LHCN-M2 (cell line): ENCODE measurements around the gene MDFI. TPM values are rescaled to one million over a fixed set of nuclear protein-coding genes. Genes with fewer than 3 reads are reported as not detected.

ENCODE experiments used
- DNase-seq: peaks from one replicate; pipeline ENCODE4 v3.0.0-alpha.2; 2012; ENCODE audit warnings: low read depth
- total RNA-seq: library from RNA; depleted of rRNA; stranded (reverse); fragments of >200 nt; gene quantifications from 2 replicates; pipeline ENCODE4 v1.2.3, GENCODE V29; 2014

Gene MDFI
- total RNA-seq, 1 experiment from 2014 or later = 0.23 TPM

DNA sequence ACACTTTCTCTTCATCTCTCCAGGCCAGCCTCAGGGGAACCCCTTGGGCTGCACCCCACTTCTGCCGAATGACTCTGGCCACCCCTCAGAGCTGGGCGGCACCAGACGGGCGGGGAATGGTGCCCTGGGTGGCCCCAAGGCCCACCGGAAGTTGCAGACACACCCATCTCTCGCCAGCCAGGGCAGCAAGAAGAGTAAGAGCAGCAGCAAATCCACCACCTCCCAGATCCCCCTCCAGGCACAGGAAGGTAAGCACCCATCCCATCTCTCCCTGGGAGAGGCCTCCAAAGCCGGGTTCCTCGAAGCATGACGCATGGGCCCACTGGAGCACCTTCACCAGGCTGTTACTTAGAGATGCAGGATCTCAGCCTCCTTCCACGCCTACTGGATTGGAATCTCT lies 11.3 kb downstream of the MDFI start:
- no peak for DNase-seq

DNA sequence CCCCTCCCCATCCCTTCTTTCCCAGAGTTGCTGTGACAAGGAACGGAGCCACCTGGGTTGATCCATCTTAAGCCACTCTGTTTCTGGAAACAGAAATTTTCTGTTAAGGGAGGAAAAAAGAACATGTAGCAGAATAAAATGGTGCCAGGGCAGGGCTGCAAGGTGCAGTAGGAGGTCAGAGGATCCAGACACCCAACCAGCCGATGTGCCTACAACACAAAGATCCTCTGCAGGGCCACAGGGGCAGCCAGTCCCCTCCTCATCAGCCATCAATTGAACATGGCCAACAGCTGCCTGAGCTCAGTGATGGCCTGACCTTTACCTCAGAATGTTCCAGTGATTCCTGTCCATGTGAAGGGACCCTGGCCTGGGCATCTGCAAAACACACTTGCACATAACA lies 11.9 kb downstream of the MDFI start:
- no peak for DNase-seq

DNA sequence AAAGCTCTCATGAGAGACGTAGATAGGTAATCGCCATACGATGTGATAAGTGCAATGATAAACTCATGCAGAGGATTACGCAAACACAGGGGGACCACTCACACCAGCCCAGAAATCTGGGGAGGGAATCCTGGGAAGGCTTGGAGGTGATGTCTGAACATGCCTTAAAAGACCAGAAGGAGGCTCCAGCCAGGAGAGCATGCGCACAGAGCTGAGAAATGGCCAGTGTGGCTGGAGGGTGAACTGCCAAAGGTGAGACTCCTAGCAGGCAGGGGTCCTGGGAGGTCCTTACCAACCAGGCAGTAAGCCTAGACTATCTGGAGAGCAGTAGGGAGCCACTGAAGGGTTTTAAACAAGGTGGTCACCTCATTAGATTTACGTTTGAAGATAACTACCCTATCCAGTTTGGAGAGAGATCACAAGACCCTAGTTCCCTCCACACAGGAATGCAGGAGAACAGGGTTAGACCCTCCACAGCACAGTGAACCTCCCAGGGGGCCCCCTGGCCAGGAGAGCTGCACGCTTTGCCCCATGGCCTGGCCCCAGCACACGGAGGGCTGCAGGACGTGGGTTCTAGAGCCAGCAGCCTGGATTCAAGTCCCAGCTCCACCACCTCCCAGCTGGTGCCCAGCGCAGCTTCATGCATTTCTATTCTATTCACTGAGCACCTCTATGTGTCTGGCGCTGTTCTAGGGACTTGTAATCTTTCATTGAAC lies 13.1 kb downstream of the MDFI start:
- no peak for DNase-seq

DNA sequence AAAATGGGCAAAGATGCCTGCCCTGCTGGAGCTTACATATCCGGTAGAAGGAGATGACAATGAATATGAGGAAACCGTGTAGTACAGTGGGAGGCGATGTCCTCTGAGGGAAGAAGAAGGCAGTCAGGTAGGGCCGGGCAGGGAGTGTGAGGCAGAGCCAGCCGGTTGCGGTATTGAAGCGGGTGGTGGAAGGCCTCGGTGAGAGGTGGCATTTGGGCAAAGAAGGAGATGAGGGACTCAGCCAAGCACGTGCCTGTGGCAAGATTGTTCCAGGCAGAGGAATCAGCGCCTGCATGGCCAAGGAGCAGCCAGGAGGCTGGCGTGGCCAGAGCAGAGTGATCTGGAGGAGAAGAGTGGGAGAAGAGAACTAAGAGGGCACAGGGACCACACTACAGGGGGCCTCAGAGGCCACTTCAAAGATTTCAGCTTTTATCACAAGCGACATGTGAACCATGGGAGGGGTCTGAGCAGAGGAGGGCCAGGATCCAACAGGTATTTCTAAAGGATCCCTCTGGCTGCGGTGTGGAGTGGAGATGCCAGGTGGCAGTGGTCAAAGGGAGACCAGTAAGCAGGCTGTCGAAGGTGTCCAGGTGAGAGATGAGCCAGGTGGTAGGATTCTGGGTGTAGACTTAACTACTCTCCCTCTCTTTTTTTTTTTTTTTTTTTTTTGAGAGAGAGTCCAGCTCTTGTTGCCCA lies 13.8 kb downstream of the MDFI start:
- DNase-seq = no peak

DNA sequence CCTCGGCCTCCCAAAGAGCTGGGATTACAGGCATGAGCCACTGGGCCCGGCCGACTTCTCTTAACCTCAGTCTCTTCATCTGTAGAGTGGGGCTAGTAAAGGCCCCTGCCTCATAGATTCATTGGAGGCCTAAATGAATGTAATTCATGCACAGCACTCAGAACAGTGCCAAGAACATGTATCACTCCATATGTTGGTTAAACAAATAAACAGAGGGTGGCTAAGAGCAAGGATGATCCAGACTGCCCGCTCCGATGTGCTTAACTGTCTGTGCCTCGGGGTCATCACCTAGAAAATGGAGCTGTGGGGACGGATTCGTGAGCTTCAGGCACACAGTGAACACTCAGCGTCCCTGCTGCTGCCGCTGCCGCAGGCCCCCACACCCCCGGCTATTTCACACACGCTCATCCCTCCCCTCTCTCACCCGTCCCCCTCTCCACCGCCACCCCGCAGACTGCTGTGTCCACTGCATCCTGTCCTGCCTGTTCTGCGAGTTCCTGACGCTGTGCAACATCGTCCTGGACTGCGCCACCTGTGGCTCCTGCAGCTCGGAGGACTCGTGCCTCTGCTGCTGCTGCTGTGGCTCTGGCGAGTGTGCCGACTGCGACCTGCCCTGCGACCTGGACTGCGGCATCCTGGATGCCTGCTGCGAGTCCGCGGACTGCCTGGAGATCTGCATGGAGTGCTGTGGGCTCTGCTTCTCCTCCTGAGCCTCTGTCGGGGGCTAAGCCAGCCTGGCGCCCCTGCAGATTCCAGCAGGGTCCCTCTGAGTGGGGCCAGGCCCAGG lies 14.8 kb downstream of the MDFI start:
- no peak for DNase-seq

DNA sequence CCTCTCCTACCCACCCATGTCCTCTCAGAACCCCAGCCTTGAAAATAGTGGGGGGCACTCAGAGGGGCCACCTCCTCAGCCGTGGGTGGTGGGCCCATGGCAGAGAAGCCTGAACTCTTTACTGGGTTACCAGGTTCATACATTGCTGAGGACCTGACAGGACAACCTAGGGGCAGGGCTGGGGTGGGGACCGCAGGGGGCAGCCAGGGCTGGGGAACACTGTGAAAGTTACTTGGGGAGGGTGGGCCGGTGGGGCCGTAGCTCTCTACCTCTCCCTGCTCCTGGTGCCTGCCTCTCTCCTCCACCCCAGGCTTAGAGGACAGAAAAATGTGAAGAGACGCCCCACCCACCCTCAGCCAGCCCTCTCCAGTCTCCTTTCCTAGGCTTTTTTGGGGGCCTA lies 15.4 kb downstream of the MDFI start:
- no peak for DNase-seq

DNA sequence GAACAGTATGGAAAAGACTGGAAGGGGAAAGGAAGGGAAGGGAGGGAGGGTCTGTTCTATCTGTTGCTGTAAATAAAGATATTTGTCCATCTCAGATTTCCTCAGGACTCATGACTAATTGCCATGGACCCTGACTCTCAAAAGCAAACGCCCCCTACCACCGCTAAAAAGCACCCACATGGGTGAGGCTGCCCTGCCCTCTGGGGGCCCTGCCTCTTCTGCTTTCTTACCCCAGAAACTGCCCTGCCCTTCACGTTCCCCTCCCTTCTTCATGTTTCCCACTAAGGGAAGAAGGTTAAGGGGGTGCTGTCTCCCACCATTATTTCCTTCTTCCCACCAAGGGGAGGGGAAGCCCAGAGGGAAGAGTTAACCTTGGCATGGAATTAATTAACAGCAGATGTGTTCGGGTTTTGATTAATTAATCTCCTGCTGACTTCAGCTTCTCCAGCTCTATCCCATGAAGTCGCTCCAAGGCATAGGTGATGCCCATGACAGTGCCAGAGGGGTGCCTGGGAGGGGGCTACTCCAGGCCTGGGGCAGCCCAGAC lies 16.0 kb downstream of the MDFI start:
- no peak for DNase-seq

DNA sequence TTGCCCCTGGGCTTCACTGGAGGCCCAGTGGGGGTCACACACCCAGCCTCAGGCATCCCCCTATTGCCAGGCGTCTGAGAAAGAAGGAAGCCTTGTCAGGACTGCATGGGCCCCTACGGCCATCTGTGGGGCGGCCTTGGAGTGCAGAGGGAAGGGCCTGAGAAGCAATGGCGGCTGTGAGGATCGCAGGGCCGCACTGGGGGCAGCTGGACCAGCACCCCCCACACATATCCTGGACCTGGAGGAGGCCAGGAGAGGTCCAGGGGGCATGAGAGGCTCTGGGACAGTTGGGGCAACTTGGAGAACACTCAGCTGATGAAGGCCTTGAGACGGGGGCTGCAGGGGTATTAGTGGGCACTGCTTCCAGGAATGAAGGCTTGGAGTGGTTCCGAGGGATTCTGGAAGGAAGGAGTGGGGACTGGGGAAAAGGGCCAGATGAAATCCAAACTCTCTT lies 16.5 kb downstream of the MDFI start:
- DNase-seq = no peak

DNA sequence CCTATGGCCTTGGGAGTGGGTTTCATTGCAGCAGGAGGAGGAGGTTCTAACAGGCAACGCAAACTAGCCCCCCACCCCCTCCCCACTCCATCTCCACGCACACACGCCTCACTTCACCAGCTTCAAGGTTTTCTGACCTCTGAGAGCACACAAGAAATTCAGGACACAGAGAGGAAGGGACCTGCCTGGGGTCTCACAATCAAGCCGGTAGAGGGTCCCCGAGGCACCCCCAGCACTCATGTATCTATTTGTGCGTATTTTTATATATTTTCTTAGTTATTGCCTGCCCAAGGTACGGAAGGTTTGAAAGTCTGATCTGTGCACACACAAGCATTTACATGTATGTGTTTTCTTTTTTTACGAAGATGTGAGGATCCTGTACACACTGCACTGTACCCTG lies 16.9 kb downstream of the MDFI start:
- no peak for DNase-seq

DNA sequence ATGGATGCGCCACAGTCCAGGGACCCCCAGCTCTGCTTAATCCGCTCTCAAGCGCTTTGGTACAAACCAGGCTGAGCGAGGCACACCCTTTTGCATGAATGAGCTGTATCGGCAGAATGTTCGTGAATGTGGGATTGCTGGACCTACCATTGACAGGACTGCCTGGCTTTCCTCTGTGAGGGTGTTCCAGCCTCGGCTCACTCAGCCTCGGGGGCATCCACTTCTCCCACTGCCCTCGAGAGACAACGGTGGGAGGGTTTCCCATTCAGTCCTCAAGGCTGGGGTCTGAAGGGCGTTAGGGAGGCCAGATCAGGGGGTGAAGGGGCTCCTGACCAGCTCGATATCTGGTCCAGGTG lies 17.4 kb downstream of the MDFI start:
- no peak for DNase-seq

DNA sequence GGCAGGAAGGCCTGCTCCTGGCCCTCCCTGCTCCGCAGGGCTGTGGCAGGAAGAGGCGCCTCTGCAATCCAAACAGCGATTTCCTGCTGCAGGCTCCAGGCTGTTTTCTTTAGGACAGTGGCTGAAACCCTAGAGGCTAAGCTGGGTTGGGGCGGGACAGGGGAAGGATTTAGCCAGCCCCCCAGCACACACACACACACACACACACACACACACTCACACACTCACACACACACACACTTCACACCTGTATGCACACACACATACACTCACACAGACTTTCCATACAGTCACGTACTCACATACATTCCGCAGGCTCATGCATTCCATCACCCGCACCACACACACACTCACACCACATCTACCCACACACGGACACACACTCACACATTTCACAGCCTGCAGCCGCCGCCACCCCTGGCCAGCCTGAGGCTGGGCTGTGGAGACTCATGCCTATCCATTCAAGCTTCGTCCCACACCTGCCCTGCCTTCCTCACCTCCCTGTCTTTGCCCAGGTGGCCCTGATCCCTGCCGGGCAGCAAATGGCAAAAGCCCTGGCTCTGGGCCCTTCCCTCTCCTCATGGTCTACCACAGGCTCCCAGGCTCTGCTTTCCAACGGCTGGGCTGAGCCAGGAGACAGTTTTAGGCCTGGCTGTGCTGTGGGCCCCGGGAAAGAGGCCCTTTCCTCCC lies 17.9 kb downstream of the MDFI start:
- DNase-seq = no peak

DNA sequence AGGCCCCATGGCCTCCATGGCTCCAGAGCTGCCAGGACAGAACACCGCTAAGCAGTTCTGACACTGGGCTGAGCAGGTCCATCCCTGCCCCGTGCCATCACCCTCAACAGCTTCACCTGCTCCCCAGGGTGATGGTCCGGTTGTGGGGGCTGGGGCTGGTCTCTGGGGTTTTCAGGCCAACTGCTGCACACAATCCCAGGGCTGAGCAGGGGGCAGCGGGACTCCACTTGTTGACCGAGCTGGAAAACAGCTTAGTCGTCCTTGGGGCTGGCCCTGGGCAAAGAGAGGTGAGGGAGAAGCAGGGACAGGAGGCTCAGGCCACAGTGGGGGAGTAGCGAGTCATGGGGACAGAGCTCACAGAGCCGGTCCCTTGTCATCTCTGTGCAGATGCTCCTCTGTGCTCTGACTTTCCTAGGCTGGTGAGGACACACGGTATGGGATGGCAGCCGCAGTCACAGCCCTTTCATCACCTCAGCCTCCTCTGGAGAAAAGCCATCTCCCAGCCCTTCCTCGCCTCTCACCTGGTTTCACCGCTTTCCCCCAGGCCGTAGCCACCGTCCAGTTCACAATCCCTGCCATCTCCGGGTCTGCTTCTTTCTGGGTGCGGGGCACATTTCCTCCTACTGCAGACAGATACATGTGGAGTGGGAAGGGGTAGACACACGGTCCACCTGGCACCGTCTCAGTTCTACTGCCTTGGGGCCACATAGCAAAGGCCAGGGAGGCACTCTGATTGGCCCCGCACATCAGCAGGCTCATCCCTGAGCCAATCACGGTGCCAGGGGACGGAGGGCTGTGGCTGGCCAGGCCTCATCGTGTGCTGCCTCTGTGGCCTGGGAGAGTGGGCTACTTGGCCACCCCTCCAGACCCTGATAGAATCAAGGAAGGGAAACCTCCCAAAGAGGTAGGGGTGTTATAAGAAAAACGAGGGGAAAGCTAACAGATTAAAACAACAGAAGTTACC lies 19.1 kb downstream of the MDFI start:
- DNase-seq = no peak

DNA sequence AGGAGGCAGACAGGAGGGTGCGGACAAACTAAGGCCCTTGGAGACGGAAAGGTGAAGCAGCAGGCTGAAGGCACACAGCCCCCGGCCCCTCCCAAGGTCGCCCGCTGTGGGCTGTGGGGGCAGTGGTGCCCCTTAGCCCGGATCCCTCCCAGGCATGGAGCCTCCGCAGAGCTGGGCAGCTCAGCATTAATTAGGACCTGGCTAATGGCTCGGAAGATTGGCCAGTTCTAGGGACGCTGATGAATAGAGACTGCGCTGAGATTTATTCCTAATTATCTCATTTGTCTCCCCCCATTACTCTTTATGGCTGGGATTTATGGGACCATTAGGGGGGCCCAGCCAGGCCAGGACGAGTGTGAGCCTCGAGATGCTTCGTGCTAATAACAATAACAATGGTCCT lies 20.4 kb downstream of the MDFI start:
- no peak for DNase-seq

DNA sequence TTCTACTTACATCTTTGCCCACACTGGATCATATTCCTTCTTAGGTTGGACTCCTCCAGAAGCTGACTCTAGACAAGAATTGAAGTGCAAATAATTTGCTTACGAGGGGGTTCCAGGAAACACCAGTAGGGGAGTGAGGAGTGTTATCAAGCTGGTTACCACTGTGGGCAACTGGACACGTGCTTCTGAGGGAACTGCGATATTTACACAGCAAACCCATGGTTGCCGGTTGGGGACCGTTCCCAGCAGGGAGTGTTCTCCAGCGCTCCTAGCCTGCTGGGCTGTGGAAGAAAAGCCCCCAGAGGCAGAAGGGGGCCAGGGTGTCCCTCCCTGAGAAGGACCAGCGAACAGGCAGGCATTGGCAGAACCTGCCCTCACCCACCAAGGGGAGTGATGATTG lies 21.7 kb downstream of the MDFI start:
- DNase-seq = no peak

DNA sequence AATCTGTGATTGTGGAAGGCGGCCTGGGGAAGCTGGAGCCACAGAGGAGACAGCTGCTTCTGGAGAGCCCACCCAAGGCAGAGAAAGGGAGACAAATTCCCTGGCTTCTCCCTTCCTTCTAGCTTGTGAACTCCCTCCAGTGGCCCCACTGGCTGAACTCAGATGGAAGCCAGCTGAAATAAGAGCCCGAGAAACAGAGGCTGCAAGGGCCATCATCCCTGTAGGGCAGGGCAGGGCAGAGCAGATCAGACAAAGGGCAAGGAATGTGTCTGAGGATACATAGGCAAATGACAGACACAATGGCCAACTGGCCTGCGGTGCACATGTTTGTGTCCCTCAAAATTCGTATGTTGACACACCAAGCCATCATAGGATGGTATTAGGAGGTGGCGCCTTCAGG lies 25.3 kb downstream of the MDFI start:
- no peak for DNase-seq

DNA sequence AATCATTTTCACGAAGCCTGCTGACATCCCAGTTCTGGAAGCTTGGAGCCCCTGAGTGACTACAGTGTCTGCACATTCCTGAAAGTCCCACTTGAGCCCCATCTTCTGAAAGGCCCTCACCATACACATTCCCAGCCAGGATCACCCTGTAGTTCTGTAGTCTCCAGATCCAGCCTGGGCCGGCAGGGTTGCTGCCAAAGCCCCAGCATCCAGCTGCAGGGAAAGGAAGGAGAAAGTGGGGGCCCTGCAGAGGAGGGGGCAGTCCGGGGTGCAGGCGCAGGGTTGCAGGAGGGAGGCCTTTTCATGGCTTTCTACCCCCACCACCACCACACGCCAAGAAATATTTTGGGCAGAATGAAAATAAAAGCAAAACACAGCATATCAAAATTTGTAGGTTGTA lies 26.0 kb downstream of the MDFI start:
- no peak for DNase-seq

DNA sequence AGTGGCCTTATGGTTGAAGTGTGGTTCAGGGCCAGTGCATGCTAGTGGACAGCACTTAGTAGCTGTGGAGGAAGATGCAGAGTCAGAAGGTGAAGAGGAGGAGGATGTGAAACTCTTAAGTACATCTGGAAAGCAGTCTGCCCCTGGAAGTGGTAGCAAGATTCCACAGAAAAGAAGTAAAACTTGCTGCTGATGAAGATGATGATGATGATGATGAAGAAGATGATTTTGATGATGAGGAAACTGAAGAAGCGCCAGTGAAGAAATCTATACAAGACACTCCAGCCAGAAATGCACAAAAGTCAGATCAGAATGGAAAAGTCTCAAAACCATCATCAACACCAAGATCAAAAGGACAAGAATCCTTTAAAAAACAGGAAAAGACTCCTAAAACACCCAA lies 28.9 kb downstream of the MDFI start:
- no peak for DNase-seq

DNA sequence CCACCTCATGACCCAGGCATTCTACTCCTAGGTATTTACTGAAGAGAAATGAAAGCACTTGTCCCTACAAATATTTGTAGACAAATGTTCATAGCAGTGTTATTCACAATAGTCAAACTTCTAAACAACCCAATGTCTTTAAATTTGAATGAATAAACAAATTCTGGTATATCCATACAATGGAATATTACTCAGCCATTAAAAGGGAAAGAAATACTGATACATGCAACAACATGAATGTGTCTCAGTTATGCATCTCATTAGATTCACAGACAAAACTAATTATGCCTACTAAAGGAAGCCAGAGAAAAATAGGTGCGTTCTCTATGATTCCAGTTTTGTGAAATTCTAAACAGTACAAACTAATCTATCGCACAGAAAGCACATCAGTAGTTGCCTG lies 30.7 kb downstream of the MDFI start:
- DNase-seq = no peak

DNA sequence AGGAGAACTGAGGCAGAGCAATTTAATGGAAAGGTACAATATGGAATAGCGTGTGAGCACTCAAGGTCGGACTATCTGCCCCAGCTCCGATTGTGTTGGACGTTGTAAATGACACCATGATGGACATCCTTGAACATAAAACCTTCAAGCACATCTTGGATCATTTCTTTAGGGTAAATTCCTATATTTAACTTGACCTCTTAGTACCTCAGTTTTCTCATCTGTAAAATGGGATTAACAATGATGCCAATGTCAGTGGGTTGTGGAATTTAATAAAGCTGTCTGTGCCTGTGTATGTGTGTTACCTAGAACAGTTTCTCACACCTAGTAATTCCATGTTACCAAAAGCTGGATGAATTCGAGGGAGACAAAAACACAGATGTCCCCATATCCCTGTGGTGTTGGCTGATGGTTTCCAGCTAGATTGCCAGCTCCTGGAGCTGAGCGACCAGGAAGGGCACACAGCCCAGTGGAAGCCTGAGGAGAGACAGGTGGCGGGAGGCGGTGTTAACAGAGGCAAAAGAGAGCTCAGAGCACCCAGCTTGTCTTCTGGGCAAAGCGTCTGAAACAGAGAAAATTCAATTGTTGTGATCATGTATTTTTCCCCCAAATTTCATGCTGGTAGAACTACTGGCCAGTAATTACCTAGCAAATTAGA lies 32.6 kb downstream of the MDFI start:
- DNase-seq = no peak

DNA sequence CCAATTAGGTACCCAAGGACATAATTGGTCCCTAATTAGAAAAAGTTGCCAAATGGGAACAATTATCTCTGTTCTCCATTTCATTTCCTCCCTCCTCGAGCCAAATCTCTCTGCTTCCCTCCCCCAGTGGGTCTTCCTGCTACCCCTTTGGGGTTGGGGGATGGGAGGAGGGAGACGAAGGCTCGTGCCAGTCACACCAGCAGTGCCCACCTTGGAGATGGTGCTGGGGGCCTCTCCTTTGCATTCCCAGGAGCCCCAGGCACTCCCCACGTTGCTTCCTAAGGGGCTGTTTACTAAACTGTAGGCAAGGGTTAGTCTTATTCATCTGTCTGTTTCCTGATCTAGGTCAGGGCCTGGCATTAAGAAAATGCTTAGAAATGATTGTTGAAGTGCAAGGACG lies 33.1 kb downstream of the MDFI start:
- no peak for DNase-seq
